Thyroid gland (tissue), 4 donors: Measurements from ENCODE around the gene ALKBH7. TPM values are rescaled to one million over a fixed set of nuclear protein-coding genes. Genes with fewer than 3 reads are reported as not detected.
"Not testable (repeated sequence)": the region's sequence is repeated elsewhere in the genome, so short reads cannot be mapped to it uniquely, and the experiment has no call there.

Experiments
- DNase-seq, 2 donors: peaks; one replicate each; pipeline ENCODE4 v3.0.0-alpha.2; 2019
- H3K27ac ChIP-seq, 3 donors: fragments of 200-600 bp; sonication (generic); 1 replicate in 2 of 3; 2 replicates in 1 of 3; pipeline ENCODE4 v1.5.1; 2016 to 2019; ENCODE audit warnings: mild to moderate bottlenecking in 1 of 3, moderate library complexity in 1 of 3
- H3K27me3 ChIP-seq: fragments of 200-600 bp; sonication (generic); one replicate; pipeline ENCODE4 v1.5.1; 2019
- H3K36me3 ChIP-seq, 2 donors: fragments of 200-600 bp; sonication (generic); one replicate each; pipeline ENCODE4 v1.5.1; 2016 to 2019
- H3K4me1 ChIP-seq, 2 donors: fragments of 200-600 bp; sonication (generic); one replicate each; pipeline ENCODE4 v1.5.1; 2017 to 2019
- H3K4me3 ChIP-seq, 3 donors: fragments of 200-600 bp; sonication (generic); replicated peaks in 1 of 3; 1 replicate in 2 of 3; 2 replicates in 1 of 3; pipeline ENCODE4 v1.5.1; 2016; ENCODE audit warnings: mild to moderate bottlenecking in 1 of 3
- H3K9me3 ChIP-seq: fragments of 200-600 bp; sonication (generic); one replicate; pipeline ENCODE4 v1.5.1; 2017
- POLR2A ChIP-seq, 2 donors: fragments of 450-650 bp; IDR thresholded peaks; one replicate each; pipeline ENCODE4 v1.6.1; 2017; ENCODE audit warnings: antibody characterized with exemption in 2 of 2, mild to moderate bottlenecking in 2 of 2, moderate library complexity in 1 of 2
- WGBS, 2 donors: methylation state at CpG; one replicate each; pipeline ENCODE4 v1.1.5; 2017; 5-methylcytosine and 5-hydroxymethylcytosine counted together
- intact Hi-C: fragments of 100-400 bp; cut with DNase I; formaldehyde crosslinking; loops from one replicate; pipeline ENCODE4 v1.15.1; 2023
- total RNA-seq, 4 donors: library from RNA; depleted of rRNA; stranded (reverse); fragments of >200 nt; gene quantifications; one replicate each; pipeline ENCODE4 v1.2.3, GENCODE V29; 2016
- TF ChIP-seq, protein P1 (sequence below), 6 experiments: fragments of 200-600 bp in 3 of 6; fragments of 450-650 bp in 3 of 6; sonication (generic) in 3 of 6; IDR thresholded peaks; one replicate each; pipeline ENCODE4 v1.5.1; 2016 to 2019; ENCODE audit warnings: antibody characterized with exemption in 6 of 6, mild to moderate bottlenecking in 2 of 6, inconsistent platforms in 1 of 6, moderate library complexity in 1 of 6

ALKBH7 gene
- total RNA-seq, 4 donors from 2014 or later: 71.8 to 146 (median 91.4) TPM

DNA sequence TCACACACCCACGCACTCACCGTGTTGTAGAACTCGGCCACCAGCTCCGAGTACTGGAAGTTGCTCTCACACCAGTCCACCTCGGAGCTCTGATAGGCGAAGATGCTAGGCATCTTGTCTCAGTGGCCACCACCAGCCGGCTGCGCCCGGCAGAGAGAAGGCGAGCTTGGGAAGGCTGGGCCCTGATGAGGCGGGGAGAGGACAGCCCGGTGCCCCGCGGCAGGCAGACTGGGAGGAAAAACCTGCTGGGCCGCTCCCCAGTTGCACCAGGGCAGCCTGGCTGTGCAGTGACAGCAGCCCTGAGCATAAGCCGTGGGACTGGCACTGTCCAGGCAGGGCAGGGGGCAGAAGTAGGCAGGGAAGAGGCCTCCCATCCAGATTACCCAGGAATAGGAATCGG is 39.2 kb upstream of the ALKBH7 start, which contains the start of gene ACER1:
Gene ACER1 (minus strand): TSS at position 174 of the 400 bp plus-strand sequence. CDS start 61 bp downstream, at position 113.
- no peak for DNase-seq
- WGBS, 2 donors: 73 to 76% methylated on average over 15 to 17 of the region's 17 CpGs

DNA sequence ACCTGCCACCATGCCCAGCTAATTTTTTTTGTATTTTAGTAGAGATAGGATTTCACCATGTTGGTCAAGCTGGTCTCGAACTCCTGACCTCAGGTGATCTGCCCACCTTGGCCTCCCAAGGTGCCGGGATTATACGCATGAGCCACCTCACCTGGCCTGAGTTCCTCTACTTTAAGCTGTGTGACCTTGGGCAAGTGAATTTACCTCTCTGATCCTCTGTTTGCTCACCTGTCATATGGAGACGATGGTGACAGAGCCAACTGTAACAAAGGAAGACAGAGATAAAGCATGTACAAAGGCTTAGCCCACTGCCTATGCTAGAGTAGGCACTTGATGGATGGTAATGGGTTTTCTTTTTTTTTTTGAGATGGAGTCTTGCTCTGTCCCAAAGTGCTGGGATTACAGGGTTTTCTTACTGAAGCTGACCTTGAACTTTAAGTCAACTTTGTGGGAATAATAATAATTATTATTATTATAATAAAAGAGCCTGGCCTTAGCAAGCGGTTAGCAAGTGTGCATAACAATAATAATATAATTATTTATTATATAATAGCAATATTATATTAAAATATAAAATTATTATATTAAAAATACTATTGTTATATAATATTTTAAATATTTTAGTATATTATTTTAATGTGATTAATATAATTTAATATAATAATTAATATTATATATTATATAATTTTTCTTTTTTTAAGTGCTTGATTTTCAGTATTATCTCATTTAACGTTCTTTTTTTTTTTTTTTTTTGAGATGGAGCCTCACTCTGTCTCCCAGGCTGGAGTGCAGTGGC is 37.9 kb upstream of the ALKBH7 start:
- WGBS, 2 donors: 89 to 93% methylated on average over 6 of the region's 6 CpGs
- Histone ChIP-seq H3K27me3 (no peaks in the 10 kb centered on the region), H3K9me3 (no peaks in the 10 kb centered on the region), H3K4me3 (no peak overlapping the region), H3K4me1 (no peaks in the 10 kb centered on the region), H3K36me3 (no peaks in the 10 kb centered on the region), H3K27ac (no peak overlapping the region)
- no peak for DNase-seq
- no peak for TF ChIP-seq POLR2A (IDR thresholded peaks at IDR 0.05)
- TF ChIP-seq, protein P1, sequence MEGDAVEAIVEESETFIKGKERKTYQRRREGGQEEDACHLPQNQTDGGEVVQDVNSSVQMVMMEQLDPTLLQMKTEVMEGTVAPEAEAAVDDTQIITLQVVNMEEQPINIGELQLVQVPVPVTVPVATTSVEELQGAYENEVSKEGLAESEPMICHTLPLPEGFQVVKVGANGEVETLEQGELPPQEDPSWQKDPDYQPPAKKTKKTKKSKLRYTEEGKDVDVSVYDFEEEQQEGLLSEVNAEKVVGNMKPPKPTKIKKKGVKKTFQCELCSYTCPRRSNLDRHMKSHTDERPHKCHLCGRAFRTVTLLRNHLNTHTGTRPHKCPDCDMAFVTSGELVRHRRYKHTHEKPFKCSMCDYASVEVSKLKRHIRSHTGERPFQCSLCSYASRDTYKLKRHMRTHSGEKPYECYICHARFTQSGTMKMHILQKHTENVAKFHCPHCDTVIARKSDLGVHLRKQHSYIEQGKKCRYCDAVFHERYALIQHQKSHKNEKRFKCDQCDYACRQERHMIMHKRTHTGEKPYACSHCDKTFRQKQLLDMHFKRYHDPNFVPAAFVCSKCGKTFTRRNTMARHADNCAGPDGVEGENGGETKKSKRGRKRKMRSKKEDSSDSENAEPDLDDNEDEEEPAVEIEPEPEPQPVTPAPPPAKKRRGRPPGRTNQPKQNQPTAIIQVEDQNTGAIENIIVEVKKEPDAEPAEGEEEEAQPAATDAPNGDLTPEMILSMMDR (IDR thresholded peaks at IDR 0.05): no peak
- intact Hi-C loops: no loop called here

More for the DNA sequence above, 39.2 kb upstream of the ALKBH7 start, which contains the start of gene ACER1:
- no peaks in the 10 kb centered on the region for H3K4me1 ChIP-seq
- H3K4me3 ChIP-seq: no peak within 1 kb of the TSS
- no peaks in the 10 kb centered on the region for H3K36me3 ChIP-seq
- H3K27ac ChIP-seq: no peak within 1 kb of the TSS
- no peaks in the 10 kb centered on the region for H3K27me3 ChIP-seq
- intact Hi-C loops: no loop called here
- no peak for TF ChIP-seq POLR2A (IDR thresholded peaks at IDR 0.05)
- TF ChIP-seq, protein P1 (IDR thresholded peaks at IDR 0.05): no peak
- no peaks in the 10 kb centered on the region for H3K9me3 ChIP-seq

DNA sequence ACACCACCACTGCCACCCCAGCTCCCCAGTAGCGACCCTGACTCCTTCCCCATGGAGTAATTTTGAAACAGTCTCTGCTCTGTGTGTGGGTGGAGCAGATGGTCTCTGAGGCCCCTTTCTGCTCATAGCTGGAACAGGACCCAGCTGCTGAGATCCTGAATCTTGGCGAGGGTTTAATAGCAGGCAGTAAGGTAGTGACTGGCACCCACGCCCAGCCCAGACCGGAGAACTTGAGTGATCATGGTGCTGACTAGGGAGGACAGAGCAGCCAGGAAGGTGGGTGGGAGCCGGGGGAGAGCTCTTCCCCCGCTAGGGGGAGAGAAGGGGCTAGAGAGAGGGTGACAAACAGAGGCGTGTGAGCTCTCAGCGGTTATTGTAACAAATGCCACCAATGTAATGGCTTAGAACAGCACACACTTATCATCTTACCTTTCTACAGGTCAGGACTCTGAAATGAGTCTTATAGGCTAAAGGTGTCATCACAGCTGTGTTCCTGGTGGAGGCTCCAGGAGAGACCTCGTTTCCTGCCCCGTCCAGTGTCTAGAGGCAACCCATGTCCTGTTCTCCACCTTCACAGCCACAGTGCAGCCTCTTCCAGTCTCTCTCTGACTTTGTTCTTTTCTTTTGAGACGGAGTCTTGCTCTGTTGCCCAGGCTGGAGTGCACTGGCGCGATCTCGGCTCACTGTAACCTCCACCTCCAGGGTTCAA is 31.9 kb upstream of the ALKBH7 start:
- Histone ChIP-seq H3K4me3 (no peak overlapping the region), H3K4me1 (no peaks in the 10 kb centered on the region), H3K36me3 (no peaks in the 10 kb centered on the region), H3K27ac (no peak overlapping the region), H3K27me3 (no peaks in the 10 kb centered on the region), H3K9me3 (no peaks in the 10 kb centered on the region)
- no peak for TF ChIP-seq POLR2A (IDR thresholded peaks at IDR 0.05)
- TF ChIP-seq, protein P1 (IDR thresholded peaks at IDR 0.05): no peak
- WGBS, 2 donors: 56 to 63% methylated on average over 14 of the region's 14 CpGs
- intact Hi-C loops: no loop called here
- DNase-seq: no peak

DNA sequence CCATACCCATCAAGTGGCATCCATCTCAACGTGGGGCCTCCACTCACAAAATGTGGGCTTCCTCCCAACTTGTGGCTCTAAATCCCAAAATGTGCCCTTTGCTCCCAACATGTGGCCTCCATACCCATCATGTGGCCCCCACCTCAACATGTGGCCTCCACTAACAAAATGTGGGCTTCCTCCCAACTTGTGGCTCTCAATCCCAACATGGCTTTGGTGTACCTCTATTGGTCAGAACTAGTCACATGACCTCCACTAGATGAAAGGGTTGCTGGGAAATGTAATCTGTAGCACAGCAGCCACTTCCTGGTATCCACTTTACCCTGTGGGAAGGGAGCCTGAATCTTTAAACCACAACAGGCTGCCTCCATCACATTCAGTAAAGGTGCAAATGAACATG is 29.1 kb upstream of the ALKBH7 start:
- H3K9me3 ChIP-seq: no peaks in the 10 kb centered on the region
- WGBS, 2 donors: 94 to 100% methylated on average over 1 of the region's 1 CpG
- intact Hi-C loops: no loop called here
- no peaks in the 10 kb centered on the region for H3K4me1 ChIP-seq
- H3K4me3 ChIP-seq: no peak overlapping the region
- TF ChIP-seq, protein P1 (IDR thresholded peaks at IDR 0.05): no peak
- TF ChIP-seq POLR2A (IDR thresholded peaks at IDR 0.05): no peak
- DNase-seq: no peak
- H3K36me3 ChIP-seq: no peaks in the 10 kb centered on the region
- no peaks in the 10 kb centered on the region for H3K27me3 ChIP-seq
- no peak overlapping the region for H3K27ac ChIP-seq

DNA sequence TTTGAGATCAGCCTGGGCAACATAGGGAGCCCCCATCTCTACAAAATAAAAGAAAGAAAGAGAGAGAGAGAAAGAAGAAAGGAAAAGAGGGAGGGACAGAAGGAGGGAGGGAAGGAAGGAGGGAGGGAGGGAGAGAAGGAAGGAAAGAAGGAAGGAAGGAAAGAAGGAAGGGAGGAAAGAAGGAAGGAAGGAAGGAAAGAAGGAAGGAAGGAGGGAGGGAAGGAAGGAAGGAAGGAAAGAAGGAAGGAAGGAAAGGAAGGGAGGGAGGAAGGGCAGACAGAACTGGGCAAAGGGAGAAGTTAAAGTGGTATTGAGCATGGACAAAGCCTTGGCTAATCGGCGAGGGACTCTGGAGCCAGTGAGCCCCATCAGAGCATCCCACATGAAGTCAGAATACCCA is 23.3 kb upstream of the ALKBH7 start:
- H3K4me3 ChIP-seq, H3K36me3 ChIP-seq, H3K27me3 ChIP-seq, H3K4me1 ChIP-seq, intact Hi-C loops, H3K9me3 ChIP-seq, DNase-seq, H3K27ac ChIP-seq: not testable (repeated sequence)
- 83 to 85% methylated on average over 2 of the region's 2 CpGs for WGBS, 2 donors
